AG09309 (cell line): ENCODE data around the gene GNGT1.
"Not testable (repeated sequence)": the region's sequence is repeated elsewhere in the genome, so short reads cannot be mapped to it uniquely, and the experiment has no call there.

Experiments used
- DNase-seq: peaks from one replicate; pipeline ENCODE4 v3.0.0-alpha.2; 2010; ENCODE audit warnings: low read depth
- H3K4me3 ChIP-seq: 2 replicates; pipeline ENCODE4 v1.5.1; 2011; ENCODE audit warnings: mild to moderate bottlenecking, low read depth, low read length, moderate library complexity; ENCODE audit not compliant: control insufficient read depth
- CTCF ChIP-seq: IDR thresholded peaks from 2 replicates; pipeline ENCODE4 v1.5.1; 2011; ENCODE audit warnings: mild to moderate bottlenecking, low read depth, low read length, inconsistent platforms; ENCODE audit not compliant: insufficient read depth, control insufficient read depth; ENCODE audit errors: missing control alignments

The GNGT1 gene

DNA sequence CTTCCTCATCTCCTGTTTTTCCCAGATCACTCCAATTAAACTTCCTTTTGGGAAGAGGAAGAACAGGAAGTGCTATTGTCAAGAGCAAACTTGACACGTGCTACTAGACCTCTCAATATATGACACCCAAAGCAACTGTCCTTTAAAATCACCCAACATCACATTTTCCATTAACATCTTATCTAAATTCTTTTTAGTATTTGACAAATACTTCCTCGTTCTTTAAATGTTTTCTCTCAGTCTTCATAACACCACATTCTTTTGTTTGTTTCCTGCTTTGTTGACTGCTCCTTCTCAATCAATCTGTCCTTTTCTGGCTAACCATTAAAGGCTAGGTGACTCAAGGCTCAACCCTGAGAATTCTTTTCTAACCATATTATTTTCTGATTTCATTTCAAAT lies 8.7 kb upstream of the GNGT1 start:
- DNase-seq = no peak
- TF ChIP-seq CTCF = no peak
- no peak overlapping the region for H3K4me3 ChIP-seq

DNA sequence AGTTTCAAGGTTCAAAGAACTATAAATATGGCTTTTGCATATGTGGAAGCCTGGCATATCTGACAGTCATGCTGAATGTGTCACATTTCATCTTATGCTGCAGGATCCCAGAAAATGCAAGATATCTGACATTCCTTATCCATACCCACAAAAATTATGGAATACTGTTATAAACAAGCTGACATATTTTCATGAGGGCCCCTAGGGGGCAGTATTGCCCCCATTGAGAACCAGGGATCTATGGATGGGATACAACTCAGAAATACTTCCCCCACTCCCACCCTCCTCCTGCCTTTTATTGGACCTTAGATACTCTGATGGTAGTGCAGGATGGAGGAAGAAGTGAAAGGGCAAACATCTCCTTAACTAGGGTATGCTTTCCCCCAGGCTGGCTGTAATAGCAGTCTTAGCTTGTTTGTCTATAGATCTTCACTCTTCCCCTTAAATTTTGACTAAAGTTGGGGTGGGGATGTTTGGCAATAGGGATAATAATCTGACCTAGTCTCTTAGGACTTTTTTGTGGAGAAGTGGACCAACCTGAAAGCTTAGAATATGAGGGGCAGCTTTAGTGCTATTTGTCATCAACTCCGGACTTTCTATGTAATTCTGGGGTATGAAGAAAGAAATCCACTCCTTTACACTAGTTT lies 3.5 kb upstream of the GNGT1 start:
- DNase-seq = no peak
- peak; percentile 85 for TF ChIP-seq CTCF

GRCh38 chr7:93910076-93910994 lies 4.0 kb downstream of the GNGT1 start:
- no peak for TF ChIP-seq CTCF
- no peak for DNase-seq
- no peak overlapping the region for H3K4me3 ChIP-seq

More for the DNA sequence above, 3.5 kb upstream of the GNGT1 start:
- no peak overlapping the region for H3K4me3 ChIP-seq

- H3K4me3 ChIP-seq, DNase-seq: not testable (repeated sequence)
These were observed 4.9 kb downstream of the GNGT1 start for GRCh38 chr7:93911242-93911641.

- H3K4me3 ChIP-seq, DNase-seq: not testable (repeated sequence)
These were observed 5.3 kb downstream of the GNGT1 start for GRCh38 chr7:93911661-93912060.

DNA sequence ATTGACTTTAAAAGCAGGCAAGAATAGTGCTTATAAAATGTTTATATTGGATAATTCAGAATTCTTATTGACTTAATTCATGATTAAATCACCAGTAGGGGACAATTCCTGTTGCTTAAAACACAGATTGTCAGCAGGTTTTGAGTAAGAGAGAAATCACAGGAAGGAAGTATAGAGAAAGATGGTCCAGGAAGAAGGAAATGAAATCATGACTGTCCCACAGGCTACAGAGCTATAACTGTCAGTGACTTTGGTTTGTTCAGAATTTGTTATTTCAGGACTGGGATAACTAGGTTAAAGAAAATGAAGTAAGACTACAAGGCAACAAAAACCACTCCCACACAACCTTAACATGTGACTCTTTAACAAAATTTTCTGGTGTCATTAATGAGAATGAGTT lies 6.8 kb downstream of the GNGT1 start:
- no peak overlapping the region for H3K4me3 ChIP-seq
- no peak for DNase-seq
- TF ChIP-seq CTCF = no peak

- no peak for DNase-seq
These were observed 8.3 kb downstream of the GNGT1 start for GRCh38 chr7:93914581-93915066.

GRCh38 chr7:93915206-93915842 lies 9.0 kb downstream of the GNGT1 start:
- not testable (repeated sequence) for DNase-seq, H3K4me3 ChIP-seq

More at GRCh38 chr7:93914581-93915066, 8.3 kb downstream of the GNGT1 start:
- no peak for TF ChIP-seq CTCF
- H3K4me3 ChIP-seq = no peak overlapping the region

GRCh38 chr7:93915888-93916287 lies 9.5 kb downstream of the GNGT1 start:
- not testable (repeated sequence) for H3K4me3 ChIP-seq, DNase-seq

DNA sequence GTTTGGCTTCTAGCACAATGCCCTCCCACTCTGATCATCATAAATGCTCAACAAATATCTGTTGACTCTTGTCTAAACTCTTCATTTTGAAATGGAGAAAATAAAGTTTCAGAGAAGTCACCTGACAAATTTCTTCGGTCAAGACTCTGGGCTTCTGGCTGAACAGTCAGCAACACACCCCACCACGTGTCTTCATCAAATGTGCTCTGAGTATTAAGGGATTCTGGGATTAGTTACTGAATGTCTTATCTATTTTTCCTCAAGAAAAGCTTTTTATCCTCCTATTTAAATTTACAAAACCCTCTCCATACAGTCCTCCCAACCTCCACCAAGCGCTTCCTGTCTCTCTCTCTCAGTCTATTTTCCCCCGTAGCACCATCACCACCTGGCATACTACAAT lies 9.9 kb downstream of the GNGT1 start:
- H3K4me3 ChIP-seq, DNase-seq: not testable (repeated sequence)
